RWPE1 (cell line): ENCODE results near the gene PCED1B.

Source experiments
- CTCF ChIA-PET: fragments of 350-600 bp; sonication (Branson Sonifier 250); formaldehyde crosslinking; extraction: SDS; loops from one replicate; lab custom pipeline; 2021; lab: Yijun Ruan, JAX
- POLR2A ChIA-PET: fragments of 400-600 bp; formaldehyde crosslinking; extraction: SDS; loops from one replicate; lab custom pipeline; 2020; ENCODE audit warnings: antibody characterized with exemption; ENCODE audit not compliant: low non-redundant PET; lab: Yijun Ruan, JAX
- DNase-seq: peaks from one replicate; pipeline ENCODE4 v3.0.0; 2012; ENCODE audit warnings: low spot score
- H3K27ac ChIP-seq: fragments of 450-650 bp; 2 replicates; pipeline ENCODE4 v1.5.1; 2017
- CTCF ChIP-seq: fragments of 450-650 bp; conservative IDR thresholded peaks from 2 replicates; pipeline ENCODE4 v1.5.1; 2017; ENCODE audit warnings: low read depth, mild to moderate bottlenecking

PCED1B gene

DNA sequence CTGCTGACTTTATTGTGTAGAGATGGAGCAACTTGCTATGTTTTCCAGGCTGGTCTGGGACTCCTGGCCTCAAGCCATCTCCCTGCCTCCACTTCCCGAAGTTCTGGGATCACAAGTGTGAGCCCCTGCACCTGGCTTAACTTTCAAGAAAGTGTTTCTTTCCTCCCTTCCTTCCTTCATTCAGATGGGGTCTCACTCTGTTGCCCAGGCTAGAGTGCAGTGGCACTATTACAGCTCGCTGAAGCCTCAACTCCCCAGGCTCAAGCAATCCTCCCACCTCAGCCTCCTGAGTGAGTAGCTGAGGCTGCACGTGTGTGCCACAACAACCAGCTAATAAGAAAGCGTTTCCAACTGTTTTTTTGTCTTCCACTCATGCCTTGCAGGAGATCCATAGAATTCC, 186.0 kb downstream of the PCED1B start:
- TF ChIP-seq CTCF = no peak
- ChIA-PET CTCF (no interaction called here), POLR2A (no interaction called here)
- peak overlapping the region; percentile 2; the same call in 1 of the 2 replicates for H3K27ac ChIP-seq
- no peak for DNase-seq

DNA sequence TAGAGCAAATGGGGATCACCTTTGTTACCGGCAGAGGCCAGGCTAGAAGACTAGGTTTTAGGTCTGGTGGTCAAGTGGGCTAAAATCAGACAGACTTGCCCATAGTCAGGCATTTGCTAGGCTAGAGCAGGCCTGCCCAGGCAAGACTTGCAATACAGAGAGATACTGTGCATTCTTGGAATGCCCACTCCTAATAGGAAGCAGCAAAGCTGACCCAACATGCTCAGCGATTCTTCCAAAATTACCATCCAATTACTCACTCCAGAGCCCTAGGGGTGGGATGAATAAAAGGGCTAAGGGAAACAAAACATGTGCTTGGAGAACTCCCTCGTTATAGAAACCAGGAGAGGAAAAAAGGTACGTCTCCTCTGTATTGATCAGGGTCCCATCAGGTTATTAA, 188.2 kb downstream of the PCED1B start:
- peak; percentile 98 for DNase-seq
- CTCF ChIA-PET = no interaction called here
- H3K27ac ChIP-seq = peak overlapping the region; percentile 78; the same call in 1 of the 2 replicates
- POLR2A ChIA-PET = interaction anchor here (0.6 kb wide), 1 partner anchor 189 kb away, joined by 3 read pairs; no protein-coding TSS in a partner anchor
- no peak for TF ChIP-seq CTCF

DNA sequence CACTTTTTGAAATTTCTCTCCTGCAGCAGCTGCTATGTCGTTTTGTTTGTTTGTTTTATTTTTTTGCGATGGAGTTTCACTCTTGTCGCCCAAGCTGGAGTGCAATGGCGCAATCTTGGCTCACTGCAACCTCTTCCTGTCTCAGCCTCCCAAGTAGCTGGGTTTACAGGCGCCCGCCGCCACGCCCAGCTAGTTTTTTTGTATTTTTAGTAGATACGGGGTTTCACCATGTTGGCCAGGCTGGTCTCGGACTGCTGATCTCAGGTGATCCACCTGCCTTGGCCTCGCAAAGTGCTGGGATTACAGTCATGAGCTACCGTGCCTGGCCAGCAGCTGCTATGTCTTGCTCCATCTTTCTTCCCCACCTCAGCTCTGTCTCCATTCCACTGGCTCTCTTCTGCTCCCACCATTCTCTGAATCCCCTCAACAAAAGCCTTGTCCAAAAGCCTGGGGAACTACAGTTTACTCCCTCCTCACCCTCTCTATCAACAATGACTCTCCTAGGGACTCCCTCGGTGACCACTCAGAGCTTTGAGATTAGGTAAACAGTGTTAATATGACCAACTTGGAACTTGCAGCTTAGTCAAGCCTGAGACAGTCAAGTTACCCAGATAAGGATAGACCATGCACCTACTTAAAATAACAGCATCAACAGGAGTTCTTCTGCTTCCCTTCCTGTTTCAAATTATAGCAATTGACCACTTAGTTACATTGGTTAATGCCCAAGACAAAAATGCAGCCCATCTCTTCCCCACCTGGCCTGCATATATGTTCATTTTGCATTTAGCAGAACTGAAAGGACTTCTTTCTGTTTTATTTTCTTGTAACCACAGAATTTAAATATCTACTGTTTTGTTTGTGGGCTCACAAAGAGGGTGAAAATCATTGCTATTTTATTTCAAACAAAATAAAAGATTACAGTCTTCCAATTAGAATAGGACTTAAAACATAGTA, 189.4 kb downstream of the PCED1B start:
- POLR2A ChIA-PET = no interaction called here
- CTCF ChIA-PET = interaction anchor here (0.6 kb wide), 2 partner anchors 25 to 27 kb away, joined by 3 to 4 read pairs; no protein-coding TSS in a partner anchor
- no peak for TF ChIP-seq CTCF
- DNase-seq = no peak
- H3K27ac ChIP-seq = peak overlapping the region; percentile 78

DNA sequence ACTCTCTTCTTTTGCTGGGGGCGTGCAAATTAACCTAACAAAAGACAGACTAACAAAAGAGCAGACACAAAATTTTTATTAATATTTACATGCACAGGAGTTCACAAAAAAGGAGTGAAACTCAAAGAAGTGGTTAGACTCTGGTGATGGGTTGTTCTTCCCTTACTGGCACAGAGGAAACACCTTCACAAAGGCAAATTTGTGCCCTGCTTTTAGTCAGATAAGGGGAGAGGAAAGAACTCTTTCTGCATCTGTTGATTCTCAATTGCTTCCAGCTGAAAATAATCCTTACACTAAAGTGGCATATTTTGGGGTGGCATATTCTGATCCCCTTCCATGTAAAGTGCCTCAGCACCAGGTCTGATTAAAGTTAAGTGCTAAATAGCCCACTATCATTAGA, 190.5 kb downstream of the PCED1B start:
- ChIA-PET CTCF (no interaction called here), POLR2A (no interaction called here)
- no peak for TF ChIP-seq CTCF
- H3K27ac ChIP-seq = peak overlapping the region; percentile 92
- no peak for DNase-seq

DNA sequence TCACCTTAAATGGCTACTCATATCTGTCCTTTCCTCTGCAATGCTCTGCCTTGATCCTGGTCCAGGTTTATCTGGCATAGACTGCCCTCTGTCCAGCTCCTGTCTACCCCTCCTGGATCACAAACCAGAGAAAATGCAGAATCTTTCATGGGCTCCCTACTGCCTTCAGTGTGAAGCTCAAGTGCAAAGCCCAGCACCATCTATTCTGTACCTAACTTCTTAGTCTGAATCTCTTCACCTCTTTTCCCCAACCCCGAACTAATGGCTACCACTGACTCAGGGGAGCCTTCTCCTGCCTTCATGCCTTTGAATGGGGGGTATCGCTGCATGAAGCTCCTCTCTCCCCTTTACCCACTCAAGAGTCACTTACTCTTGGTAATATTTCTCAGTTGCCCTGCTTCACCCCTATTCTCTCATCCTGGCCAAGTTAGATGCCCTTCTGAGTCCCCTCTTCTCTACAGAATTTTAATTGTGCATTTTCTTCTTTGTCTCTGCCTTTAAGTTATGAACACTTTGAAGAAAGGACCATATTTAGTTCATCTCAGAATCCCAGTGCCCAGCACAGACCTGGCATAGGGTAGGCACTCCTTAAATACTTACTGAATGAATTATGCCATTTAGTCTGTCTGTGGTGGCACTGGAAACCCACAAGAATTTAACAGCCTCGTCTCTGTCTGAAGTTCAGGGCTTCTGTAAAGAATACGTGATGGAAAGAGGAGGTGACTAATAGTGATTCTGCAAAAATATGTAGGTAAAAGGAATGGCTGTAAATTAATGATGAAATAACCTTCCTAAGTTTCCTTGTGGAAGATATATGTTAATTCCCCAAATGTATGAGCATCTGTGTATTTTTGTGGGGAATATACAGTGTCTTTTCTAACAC, 191.6 kb downstream of the PCED1B start:
- peak; percentile 84 for DNase-seq
- H3K27ac ChIP-seq = peak overlapping the region; percentile 92
- CTCF ChIA-PET = no interaction called here
- POLR2A ChIA-PET = no interaction called here
- no peak for TF ChIP-seq CTCF

- no peak for DNase-seq
- no peak overlapping the region for H3K27ac ChIP-seq
- no peak for TF ChIP-seq CTCF
- CTCF ChIA-PET = no interaction called here
- POLR2A ChIA-PET = no interaction called here
Observed at GRCh38 chr12:47271800-47272239, 192.4 kb downstream of the PCED1B start.
